Neutrophil (primary cell): ENCODE measurements around the gene ANKMY1.

ENCODE experiments used
- H3K27ac ChIP-seq: fragments of 200-600 bp; sonication (generic); 2 replicates; pipeline ENCODE4 v1.5.1; 2016; ENCODE audit warnings: mild to moderate bottlenecking, moderate library complexity
- H3K27me3 ChIP-seq: fragments of 200-600 bp; sonication (generic); 2 replicates; pipeline ENCODE4 v1.6.0; 2016; ENCODE audit warnings: mild to moderate bottlenecking
- H3K36me3 ChIP-seq: fragments of 200-600 bp; sonication (generic); 2 replicates; pipeline ENCODE4 v1.5.1; 2017
- H3K4me1 ChIP-seq, 2 experiments: fragments of 200-600 bp in 1 of 2; sonication (generic) in 1 of 2; 1 replicate in 1 of 2; 2 replicates in 1 of 2; pipeline versions ENCODE4 v1.5.1 to v1.6.1; 2013 to 2016; ENCODE audit warnings: low read depth in 1 of 2, low read length in 1 of 2, mild to moderate bottlenecking in 1 of 2, moderate library complexity in 1 of 2; ENCODE audit not compliant: control insufficient read depth in 1 of 2, insufficient read depth in 1 of 2
- H3K4me3 ChIP-seq, 2 experiments: fragments of 200-600 bp in 1 of 2; sonication (generic) in 1 of 2; 1 replicate in 1 of 2; 2 replicates in 1 of 2; pipeline ENCODE4 v1.5.1; 2013 to 2016; ENCODE audit warnings: low read depth in 1 of 2, low read length in 1 of 2, mild to moderate bottlenecking in 1 of 2, moderate library complexity in 1 of 2
- H3K9me3 ChIP-seq: fragments of 200-600 bp; sonication (generic); 2 replicates; pipeline ENCODE4 v1.5.1; 2016
- CTCF ChIP-seq: fragments of 200-600 bp; sonication (generic); IDR thresholded peaks from 2 replicates; pipeline ENCODE4 v1.5.1; 2016; ENCODE audit warnings: antibody characterized with exemption

Gene ANKMY1

GRCh38 chr2:240458044-240458899, 99.5 kb downstream of the ANKMY1 start:
- Histone ChIP-seq H3K4me1 (no peaks in the 10 kb centered on the region), H3K9me3 (no peaks in the 10 kb centered on the region), H3K27me3 (peaks cover 57% of the 10 kb centered on the region), H3K27ac (no peak overlapping the region), H3K4me3 (no peak overlapping the region), H3K36me3 (no peaks in the 10 kb centered on the region)
- no peak for TF ChIP-seq CTCF

DNA sequence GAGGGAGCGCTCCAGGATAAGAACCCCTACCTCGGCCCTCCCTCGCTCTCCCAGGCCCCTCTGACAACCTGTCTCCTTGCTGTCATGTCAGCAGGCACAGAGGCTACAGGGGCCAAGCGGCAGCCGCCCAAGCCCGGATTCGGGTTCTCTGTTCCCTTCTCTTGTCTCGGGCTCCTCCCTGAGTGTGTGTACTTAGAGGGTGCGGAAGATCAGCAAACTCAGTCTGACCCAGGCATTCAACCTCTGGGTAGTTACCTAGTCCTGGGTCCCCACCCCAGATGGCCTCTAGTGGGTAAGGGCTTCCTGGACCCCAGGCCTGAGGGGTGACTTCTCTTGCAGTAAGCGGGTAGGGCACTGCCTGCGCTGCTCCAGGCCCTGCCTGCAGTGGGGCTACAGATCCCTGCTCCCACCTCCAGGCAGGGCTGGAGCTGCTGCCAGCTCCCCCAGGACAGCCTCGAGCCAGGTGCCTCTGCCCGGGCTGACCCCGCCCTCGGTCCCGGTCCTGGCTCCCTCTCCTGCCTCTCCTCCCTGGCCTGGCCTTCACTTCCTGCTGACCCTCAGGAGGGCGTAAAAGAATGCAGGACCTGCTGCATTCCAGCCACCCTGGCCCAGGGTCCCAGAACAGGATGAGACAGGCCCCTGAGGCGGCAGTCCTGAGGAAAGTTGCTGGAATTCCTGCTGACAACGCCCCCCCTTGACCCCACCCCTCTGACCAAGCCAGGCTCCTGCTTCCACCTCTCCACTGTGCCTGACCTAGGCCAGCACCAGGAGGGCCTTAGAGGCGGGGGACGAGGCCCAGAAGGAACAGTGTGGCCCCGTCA, 100.4 kb downstream of the ANKMY1 start:
- H3K9me3 ChIP-seq, result no peaks in the 10 kb centered on the region
- TF ChIP-seq CTCF, result no peak
- peaks cover 65% of the 10 kb centered on the region for H3K27me3 ChIP-seq
- no peaks in the 10 kb centered on the region for H3K36me3 ChIP-seq
- H3K27ac ChIP-seq, result no peak overlapping the region
- H3K4me3 ChIP-seq, result no peak overlapping the region
- no peaks in the 10 kb centered on the region for H3K4me1 ChIP-seq

DNA sequence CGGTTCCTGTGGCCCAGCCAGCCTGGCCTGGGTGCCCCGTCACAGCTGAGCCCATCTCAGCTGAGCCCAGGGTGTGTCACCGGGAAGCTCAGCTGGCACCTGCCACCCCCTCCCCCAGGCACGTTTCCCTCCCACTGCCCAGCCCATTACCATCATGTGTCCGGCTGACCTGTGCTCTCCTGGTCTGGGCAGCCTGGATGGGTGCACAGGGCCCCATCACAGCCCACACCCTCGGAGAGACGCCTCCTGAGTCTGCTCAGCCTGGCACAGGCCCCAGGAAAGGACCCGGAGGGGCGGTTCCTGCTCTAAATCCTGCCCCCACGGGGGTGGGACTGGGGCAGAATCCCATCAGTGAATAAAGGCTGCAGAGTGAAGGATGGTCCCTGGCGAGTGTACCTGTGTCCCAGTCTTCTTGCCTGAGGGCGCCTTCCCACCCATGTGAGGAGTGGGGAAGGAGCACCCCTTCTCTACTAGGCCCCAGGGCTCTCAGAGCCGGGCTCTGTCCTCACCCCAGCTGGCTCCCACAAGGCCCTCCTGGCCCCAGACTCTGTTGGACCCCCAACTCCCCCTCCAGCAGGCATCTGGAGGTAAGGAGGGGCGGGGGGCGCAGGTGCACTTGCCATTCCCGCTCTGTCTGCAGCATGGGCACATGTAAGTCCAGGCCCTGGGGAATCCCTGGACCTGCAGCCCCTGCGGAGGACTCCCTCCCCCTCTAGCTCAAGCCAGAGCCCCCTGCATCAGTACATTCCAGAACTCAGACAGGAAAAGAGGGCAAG, 101.2 kb downstream of the ANKMY1 start:
- no peaks in the 10 kb centered on the region for H3K4me1 ChIP-seq
- H3K27me3 ChIP-seq, result peaks cover 72% of the 10 kb centered on the region
- no peaks in the 10 kb centered on the region for H3K36me3 ChIP-seq
- no peaks in the 10 kb centered on the region for H3K9me3 ChIP-seq
- H3K4me3 ChIP-seq, result no peak overlapping the region
- no peak overlapping the region for H3K27ac ChIP-seq
- TF ChIP-seq CTCF, result no peak

- no peaks in the 10 kb centered on the region for H3K36me3 ChIP-seq
- no peak overlapping the region for H3K27ac ChIP-seq
- no peak overlapping the region for H3K4me3 ChIP-seq
- H3K27me3 ChIP-seq, result peaks cover 80% of the 10 kb centered on the region
- no peaks in the 10 kb centered on the region for H3K9me3 ChIP-seq
- no peaks in the 10 kb centered on the region for H3K4me1 ChIP-seq
- TF ChIP-seq CTCF, result no peak
Observed at GRCh38 chr2:240455647-240456446, 101.9 kb downstream of the ANKMY1 start.

DNA sequence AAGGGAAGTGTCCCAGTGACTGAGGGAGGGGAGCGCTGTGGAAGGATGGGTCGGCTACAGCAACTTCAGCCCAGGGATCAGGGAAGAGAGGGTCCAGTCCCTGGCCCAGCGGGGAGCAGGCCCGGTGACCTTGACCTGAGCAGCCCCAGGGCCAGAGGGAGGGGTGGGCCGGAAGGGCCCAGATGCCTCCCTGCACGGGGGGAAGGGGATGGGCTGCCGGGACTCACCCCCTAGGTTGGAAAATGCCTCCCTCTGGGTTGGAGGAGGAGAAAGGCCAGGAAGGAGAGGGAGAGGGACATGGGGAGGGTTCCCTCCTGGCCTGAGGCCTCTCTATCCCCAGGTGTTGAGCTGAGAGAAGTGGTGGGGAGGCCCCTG, 102.5 kb downstream of the ANKMY1 start:
- H3K36me3 ChIP-seq, result no peaks in the 10 kb centered on the region
- H3K4me1 ChIP-seq, result no peaks in the 10 kb centered on the region
- H3K27me3 ChIP-seq, result peaks cover 86% of the 10 kb centered on the region
- no peaks in the 10 kb centered on the region for H3K9me3 ChIP-seq
- no peak for TF ChIP-seq CTCF
- no peak overlapping the region for H3K4me3 ChIP-seq
- no peak overlapping the region for H3K27ac ChIP-seq
